Ovary (tissue), 3 donors: Measurements from ENCODE around the gene BSPRY.

ENCODE experiments used
- EP300 ChIP-seq: sonication (generic); formaldehyde crosslinking; IDR thresholded peaks from one replicate; pipeline ENCODE4 v1.6.1; 2017; ENCODE audit warnings: antibody characterized with exemption
- POLR2A ChIP-seq: fragments of 450-650 bp; IDR thresholded peaks from one replicate; pipeline ENCODE4 v1.6.1; 2017; ENCODE audit warnings: antibody characterized with exemption, mild to moderate bottlenecking, moderate library complexity
- TF ChIP-seq, protein P1 (sequence below), 3 donors: fragments of 450-650 bp in 2 of 3; fragments of 200-600 bp in 1 of 3; IDR thresholded peaks; one replicate each; pipeline versions ENCODE4 v1.5.1 to v1.8.0; 2016 to 2022; ENCODE audit warnings: antibody characterized with exemption in 3 of 3, mild to moderate bottlenecking in 1 of 3
- donor health status: DM: no; HTN: no; CAD: no.

DNA sequence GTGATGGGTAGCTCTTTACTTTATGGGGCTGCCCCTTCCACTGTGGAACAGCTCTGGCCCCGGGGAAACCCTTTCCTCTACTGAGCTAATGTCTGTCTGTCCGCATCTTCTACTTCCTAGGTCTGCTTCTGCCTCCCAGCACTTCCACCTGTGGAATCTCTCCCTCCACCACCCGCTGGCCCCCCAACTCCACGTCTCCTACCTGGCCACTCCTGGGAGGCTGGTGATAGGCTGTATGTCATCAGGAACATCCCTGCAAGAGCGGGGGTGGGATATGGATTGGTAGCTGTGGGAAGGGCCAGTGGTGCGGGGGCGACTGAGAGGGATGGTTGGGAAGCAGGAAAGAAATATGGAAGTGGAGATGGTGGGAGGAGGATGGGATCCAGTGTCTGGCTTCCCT, 42.6 kb downstream of the BSPRY start:
- TF ChIP-seq, protein P1, sequence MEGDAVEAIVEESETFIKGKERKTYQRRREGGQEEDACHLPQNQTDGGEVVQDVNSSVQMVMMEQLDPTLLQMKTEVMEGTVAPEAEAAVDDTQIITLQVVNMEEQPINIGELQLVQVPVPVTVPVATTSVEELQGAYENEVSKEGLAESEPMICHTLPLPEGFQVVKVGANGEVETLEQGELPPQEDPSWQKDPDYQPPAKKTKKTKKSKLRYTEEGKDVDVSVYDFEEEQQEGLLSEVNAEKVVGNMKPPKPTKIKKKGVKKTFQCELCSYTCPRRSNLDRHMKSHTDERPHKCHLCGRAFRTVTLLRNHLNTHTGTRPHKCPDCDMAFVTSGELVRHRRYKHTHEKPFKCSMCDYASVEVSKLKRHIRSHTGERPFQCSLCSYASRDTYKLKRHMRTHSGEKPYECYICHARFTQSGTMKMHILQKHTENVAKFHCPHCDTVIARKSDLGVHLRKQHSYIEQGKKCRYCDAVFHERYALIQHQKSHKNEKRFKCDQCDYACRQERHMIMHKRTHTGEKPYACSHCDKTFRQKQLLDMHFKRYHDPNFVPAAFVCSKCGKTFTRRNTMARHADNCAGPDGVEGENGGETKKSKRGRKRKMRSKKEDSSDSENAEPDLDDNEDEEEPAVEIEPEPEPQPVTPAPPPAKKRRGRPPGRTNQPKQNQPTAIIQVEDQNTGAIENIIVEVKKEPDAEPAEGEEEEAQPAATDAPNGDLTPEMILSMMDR (IDR thresholded peaks at IDR 0.05), result no peak
- TF ChIP-seq POLR2A (no peak), EP300 (no peak)
